Activated B cell treated with CpG ODN at 0.5 μM for 24 hours (primary cell): ENCODE data around the gene ACOT13. TPM values are rescaled to one million over a fixed set of nuclear protein-coding genes. Genes with fewer than 3 reads are reported as not detected.

Source experiments
- ATAC-seq: fragments of 200-7000 bp; cut with Tn5 transposase; one replicate; pipeline ENCODE4 v1.10.0; 2021; ENCODE audit warnings: low read depth, mild to moderate bottlenecking, moderate library complexity
- CTCF ChIA-PET: fragments of 350-600 bp; sonication (Branson Sonifier 250); formaldehyde crosslinking; loops from one replicate; lab custom pipeline; 2021; ENCODE audit warnings: antibody characterized with exemption; lab: Charles Lee
- POLR2A ChIA-PET: fragments of 350-600 bp; sonication (Branson Sonifier 250); formaldehyde crosslinking; loops from one replicate; lab custom pipeline; 2021; ENCODE audit warnings: antibody characterized with exemption; lab: Charles Lee
- DNase-seq: peaks from one replicate; pipeline ENCODE4 v3.0.0; 2022
- H3K27ac Mint-ChIP-seq: one replicate; pipeline ENCODE4 v1.8.0; 2020; ENCODE audit warnings: mixed read lengths
- H3K27me3 Mint-ChIP-seq: one replicate; pipeline ENCODE4 v1.8.0; 2021; ENCODE audit warnings: mixed read lengths
- H3K36me3 Mint-ChIP-seq: one replicate; pipeline ENCODE4 v1.8.0; 2021; ENCODE audit warnings: low read depth, mixed read lengths
- H3K4me1 Mint-ChIP-seq: one replicate; pipeline ENCODE4 v1.8.0; 2021; ENCODE audit warnings: mixed read lengths
- H3K4me3 Mint-ChIP-seq: one replicate; pipeline ENCODE4 v1.8.0; 2020; ENCODE audit warnings: mild to moderate bottlenecking, mixed read lengths
- H3K9me3 Mint-ChIP-seq: one replicate; pipeline ENCODE4 v1.8.0; 2020; ENCODE audit warnings: mixed read lengths
- intact Hi-C: fragments of 100-400 bp; cut with micrococcal nuclease; formaldehyde crosslinking; loops from one replicate; pipeline ENCODE4 v1.15.1; 2024
- total RNA-seq: library from RNA; stranded (reverse); gene quantifications from 2 replicates; pipeline ENCODE4 v1.2.3, GENCODE V29; 2022
- TF ChIP-seq, protein P1 (sequence below): fragments of 200-600 bp; IDR thresholded peaks from one replicate; pipeline ENCODE4 v1.8.0; 2022; ENCODE audit warnings: antibody characterized with exemption, mild to moderate bottlenecking

The ACOT13 gene
- total RNA-seq, 1 donor from 2014 or later: 13.8 TPM

DNA sequence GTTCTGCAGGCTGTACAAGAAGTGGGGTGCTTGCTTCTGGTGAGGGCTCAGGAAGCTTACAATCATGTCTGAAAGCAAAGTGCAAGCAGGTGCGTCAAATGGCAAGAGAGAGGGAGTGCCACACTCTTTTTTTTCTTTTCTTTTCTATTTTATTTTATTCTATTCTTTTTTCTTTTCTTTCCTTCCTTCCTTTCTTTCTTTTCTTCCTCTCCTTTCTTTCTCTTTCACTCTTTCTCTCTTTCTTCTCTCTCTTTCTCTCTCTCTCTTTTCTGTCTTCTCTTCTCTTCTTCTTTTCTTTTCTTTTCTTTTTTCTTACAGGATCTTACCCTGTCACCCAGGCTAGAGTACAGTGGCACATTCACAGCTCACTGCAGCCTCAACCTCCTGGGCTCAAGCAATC lies 19.5 kb downstream of the ACOT13 start:
- POLR2A ChIA-PET: no interaction called here
- intact Hi-C loops: no loop called here
- H3K27me3 Mint-ChIP-seq: no peaks in the 10 kb centered on the region
- CTCF ChIA-PET: no interaction called here
- TF ChIP-seq, protein P1, sequence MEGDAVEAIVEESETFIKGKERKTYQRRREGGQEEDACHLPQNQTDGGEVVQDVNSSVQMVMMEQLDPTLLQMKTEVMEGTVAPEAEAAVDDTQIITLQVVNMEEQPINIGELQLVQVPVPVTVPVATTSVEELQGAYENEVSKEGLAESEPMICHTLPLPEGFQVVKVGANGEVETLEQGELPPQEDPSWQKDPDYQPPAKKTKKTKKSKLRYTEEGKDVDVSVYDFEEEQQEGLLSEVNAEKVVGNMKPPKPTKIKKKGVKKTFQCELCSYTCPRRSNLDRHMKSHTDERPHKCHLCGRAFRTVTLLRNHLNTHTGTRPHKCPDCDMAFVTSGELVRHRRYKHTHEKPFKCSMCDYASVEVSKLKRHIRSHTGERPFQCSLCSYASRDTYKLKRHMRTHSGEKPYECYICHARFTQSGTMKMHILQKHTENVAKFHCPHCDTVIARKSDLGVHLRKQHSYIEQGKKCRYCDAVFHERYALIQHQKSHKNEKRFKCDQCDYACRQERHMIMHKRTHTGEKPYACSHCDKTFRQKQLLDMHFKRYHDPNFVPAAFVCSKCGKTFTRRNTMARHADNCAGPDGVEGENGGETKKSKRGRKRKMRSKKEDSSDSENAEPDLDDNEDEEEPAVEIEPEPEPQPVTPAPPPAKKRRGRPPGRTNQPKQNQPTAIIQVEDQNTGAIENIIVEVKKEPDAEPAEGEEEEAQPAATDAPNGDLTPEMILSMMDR: no peak
- no peak overlapping the region for H3K27ac Mint-ChIP-seq
- no peak for ATAC-seq
- no peak for DNase-seq
- no peaks in the 10 kb centered on the region for H3K9me3 Mint-ChIP-seq
- no peaks in the 10 kb centered on the region for H3K4me1 Mint-ChIP-seq
- peaks cover 6% of the 10 kb centered on the region for H3K36me3 Mint-ChIP-seq
- no peak overlapping the region for H3K4me3 Mint-ChIP-seq

DNA sequence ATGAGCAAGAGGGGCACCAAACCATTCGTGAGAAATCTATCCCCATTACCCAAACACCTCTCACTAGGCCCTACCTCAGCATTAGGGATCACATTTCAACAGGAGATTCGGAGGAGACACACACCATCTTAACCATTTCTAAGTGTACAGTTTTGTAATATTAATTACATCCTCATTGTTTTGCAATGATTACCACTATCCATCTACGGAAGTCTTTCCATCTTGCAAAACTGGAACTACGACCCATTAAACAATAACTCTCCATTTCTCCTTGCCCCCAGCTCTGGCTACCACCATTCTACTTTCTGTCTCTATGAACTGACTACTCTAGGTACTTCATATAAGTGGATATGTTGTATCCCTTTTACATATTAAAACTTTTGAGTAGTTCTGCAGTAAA lies 20.1 kb downstream of the ACOT13 start:
- no peaks in the 10 kb centered on the region for H3K9me3 Mint-ChIP-seq
- H3K36me3 Mint-ChIP-seq: peaks cover 6% of the 10 kb centered on the region
- H3K27ac Mint-ChIP-seq: no peak overlapping the region
- ChIA-PET CTCF (no interaction called here), POLR2A (no interaction called here)
- no peaks in the 10 kb centered on the region for H3K4me1 Mint-ChIP-seq
- DNase-seq (no peak), ATAC-seq (no peak)
- no peak overlapping the region for H3K4me3 Mint-ChIP-seq
- intact Hi-C loops: no loop called here
- no peaks in the 10 kb centered on the region for H3K27me3 Mint-ChIP-seq
- TF ChIP-seq, protein P1: no peak

DNA sequence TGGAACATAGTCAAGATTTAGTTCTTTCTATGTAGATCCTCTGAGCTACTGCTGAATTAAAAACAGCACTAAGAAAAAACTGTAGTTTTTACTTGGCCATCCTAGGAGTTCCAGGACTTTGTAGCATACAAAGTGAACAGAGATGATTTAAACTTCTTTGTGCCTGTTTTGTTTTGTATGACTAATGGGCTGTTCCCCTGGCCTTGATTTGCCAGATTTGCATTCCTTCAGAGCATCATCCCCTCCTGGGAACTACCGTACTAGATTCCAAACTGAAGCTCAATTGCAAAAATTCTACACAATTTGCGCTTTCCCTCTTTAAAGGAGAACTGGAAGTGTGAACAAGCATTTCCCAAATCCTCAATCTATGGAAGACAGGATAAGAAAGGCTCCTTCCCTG lies 23.1 kb downstream of the ACOT13 start:
- intact Hi-C loops: no loop called here
- TF ChIP-seq, protein P1: no peak
- CTCF ChIA-PET: interaction anchor here (1.0 to 2.1 kb wide), 3 partner anchors 14 to 142 kb away, joined by 3 to 5 read pairs (median 3); no protein-coding TSS in a partner anchor
- Mint-ChIP-seq H3K27ac (no peak overlapping the region), H3K9me3 (no peaks in the 10 kb centered on the region), H3K4me1 (no peaks in the 10 kb centered on the region), H3K36me3 (peaks cover 6% of the 10 kb centered on the region), H3K4me3 (no peak overlapping the region), H3K27me3 (no peaks in the 10 kb centered on the region)
- DNase-seq (no peak), ATAC-seq (no peak)
- POLR2A ChIA-PET: interaction anchor here (0.7 kb wide), 1 partner anchor 101 kb away, joined by 7 read pairs; no protein-coding TSS in a partner anchor

DNA sequence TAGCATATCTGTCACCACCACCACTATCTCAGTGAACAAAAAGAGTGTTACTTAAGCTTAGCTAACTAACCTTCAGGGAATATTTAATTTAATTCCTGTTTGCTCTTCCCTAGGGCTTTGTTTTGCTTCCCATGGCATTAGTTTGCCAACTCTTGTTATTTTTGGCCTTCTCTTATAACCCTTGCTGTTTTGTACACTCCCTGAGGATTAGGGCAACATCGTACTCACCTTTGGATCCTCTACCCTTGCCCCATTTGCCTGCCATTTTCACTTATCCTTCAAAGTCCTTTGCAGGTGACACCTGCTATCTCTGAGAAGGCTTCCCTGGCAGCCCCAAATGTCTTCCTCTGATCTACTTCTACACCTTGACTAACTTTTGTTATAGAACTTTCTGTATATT lies 23.7 kb downstream of the ACOT13 start:
- TF ChIP-seq, protein P1: no peak
- intact Hi-C loops: no loop called here
- H3K27ac Mint-ChIP-seq: no peak overlapping the region

DNA sequence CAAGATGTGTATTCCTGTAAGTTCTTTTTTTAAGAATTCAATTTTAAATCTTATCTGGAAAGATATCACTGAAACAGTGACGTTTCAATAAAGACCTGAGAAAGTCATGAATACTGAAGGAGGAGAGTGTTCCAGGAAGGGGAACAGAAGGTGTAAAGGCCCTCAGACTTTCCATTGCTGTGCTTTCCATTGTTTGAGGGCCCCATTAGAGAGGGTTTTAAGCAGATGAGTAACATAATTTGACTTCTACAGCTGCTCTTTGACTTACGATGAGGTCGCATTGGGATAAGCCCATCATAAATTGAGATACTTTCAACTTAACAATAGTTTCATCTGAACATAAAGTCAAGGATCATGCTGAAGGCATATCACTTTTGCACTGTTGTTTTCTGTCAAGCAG lies 24.7 kb downstream of the ACOT13 start:
- Mint-ChIP-seq H3K36me3 (peaks cover 6% of the 10 kb centered on the region), H3K9me3 (no peaks in the 10 kb centered on the region), H3K4me1 (no peaks in the 10 kb centered on the region), H3K27me3 (no peaks in the 10 kb centered on the region), H3K27ac (no peak overlapping the region), H3K4me3 (no peak overlapping the region)
- CTCF ChIA-PET: interaction anchor here (8.0 kb wide), 1 partner anchor 108 kb away, joined by 82 read pairs; no protein-coding TSS in a partner anchor
- intact Hi-C loops: no loop called here
- DNase-seq: no peak
- TF ChIP-seq, protein P1: no peak
- ATAC-seq: no peak
- POLR2A ChIA-PET: no interaction called here

More for the DNA sequence above, 23.7 kb downstream of the ACOT13 start:
- DNase-seq (no peak), ATAC-seq (no peak)
- no peaks in the 10 kb centered on the region for H3K9me3 Mint-ChIP-seq
- H3K4me3 Mint-ChIP-seq: no peak overlapping the region
- peaks cover 6% of the 10 kb centered on the region for H3K36me3 Mint-ChIP-seq
- no peaks in the 10 kb centered on the region for H3K27me3 Mint-ChIP-seq
- ChIA-PET CTCF (interaction anchor here (1.0 kb wide), 1 partner anchor 143 kb away, joined by 3 read pairs; no protein-coding TSS in a partner anchor), POLR2A (no interaction called here)
- H3K4me1 Mint-ChIP-seq: no peaks in the 10 kb centered on the region
